B cell (primary cell): Measurements from ENCODE around the gene GNA12.

ENCODE experiments used
- CTCF ChIP-seq: fragments of 200-600 bp; IDR thresholded peaks from one replicate; pipeline ENCODE4 v1.8.0; 2022; ENCODE audit warnings: antibody characterized with exemption, mild to moderate bottlenecking
- EZH2 ChIP-seq: IDR thresholded peaks from 2 replicates; pipeline ENCODE4 v1.6.1; 2012; ENCODE audit warnings: borderline replicate concordance, low read depth, mild to moderate bottlenecking, moderate library complexity, low read length; ENCODE audit not compliant: insufficient read depth, poor library complexity, severe bottlenecking

DNA sequence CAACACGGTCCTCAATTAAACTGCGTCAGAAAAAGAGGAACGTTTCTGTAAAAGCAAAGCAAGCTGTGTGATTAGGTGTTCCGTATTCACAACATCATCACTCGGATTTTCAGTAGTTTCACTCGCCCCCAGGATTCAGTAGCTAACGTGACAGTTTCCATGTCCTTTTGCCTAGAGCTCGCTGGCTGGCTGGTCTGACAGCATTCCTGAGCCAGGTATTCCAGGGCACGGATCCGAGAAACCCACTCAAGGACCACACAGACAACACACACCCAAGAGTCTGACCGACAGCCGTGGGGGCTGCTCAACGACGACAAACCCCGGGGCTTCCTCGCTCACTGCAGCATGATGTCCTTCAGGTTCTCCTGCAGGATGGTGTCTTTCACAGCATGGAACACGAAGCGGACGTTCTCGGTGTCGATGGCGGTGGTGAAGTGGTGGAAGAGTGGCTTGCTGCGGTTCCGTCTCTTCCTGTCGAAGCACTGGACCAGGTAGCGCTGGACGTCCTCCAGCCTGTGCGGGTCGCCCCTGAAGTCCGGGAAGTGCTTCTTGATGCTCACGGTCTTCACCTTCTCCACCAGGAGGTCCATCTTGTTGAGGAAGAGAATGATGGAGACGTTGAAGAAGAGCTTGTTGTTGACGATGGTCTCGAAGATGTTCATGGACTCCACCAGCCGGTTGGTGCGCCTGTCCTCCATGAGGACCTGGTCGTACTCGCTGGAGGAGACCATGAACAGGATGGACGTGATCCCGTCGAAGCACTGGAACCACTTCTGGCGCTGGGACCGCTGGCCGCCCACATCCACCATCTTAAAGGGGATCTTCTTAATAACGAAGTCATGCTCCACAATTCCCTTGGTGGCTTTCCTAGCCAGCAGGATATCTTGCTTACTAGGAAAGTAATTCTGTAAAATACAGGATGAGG is 113.0 kb downstream of the GNA12 start:
- TF ChIP-seq CTCF, result no peak
- no peak for TF ChIP-seq EZH2
